Neutrophil (primary cell): ENCODE measurements around the gene SLC17A9.

Source experiments
- H3K27ac ChIP-seq: fragments of 200-600 bp; sonication (generic); 2 replicates; pipeline ENCODE4 v1.5.1; 2016; ENCODE audit warnings: mild to moderate bottlenecking, moderate library complexity
- H3K27me3 ChIP-seq: fragments of 200-600 bp; sonication (generic); 2 replicates; pipeline ENCODE4 v1.6.0; 2016; ENCODE audit warnings: mild to moderate bottlenecking
- H3K36me3 ChIP-seq: fragments of 200-600 bp; sonication (generic); 2 replicates; pipeline ENCODE4 v1.5.1; 2017
- H3K4me1 ChIP-seq, 2 experiments: fragments of 200-600 bp in 1 of 2; sonication (generic) in 1 of 2; 1 replicate in 1 of 2; 2 replicates in 1 of 2; pipeline versions ENCODE4 v1.5.1 to v1.6.1; 2013 to 2016; ENCODE audit warnings: low read depth in 1 of 2, low read length in 1 of 2, mild to moderate bottlenecking in 1 of 2, moderate library complexity in 1 of 2; ENCODE audit not compliant: control insufficient read depth in 1 of 2, insufficient read depth in 1 of 2
- H3K4me3 ChIP-seq, 2 experiments: fragments of 200-600 bp in 1 of 2; sonication (generic) in 1 of 2; 1 replicate in 1 of 2; 2 replicates in 1 of 2; pipeline ENCODE4 v1.5.1; 2013 to 2016; ENCODE audit warnings: low read depth in 1 of 2, low read length in 1 of 2, mild to moderate bottlenecking in 1 of 2, moderate library complexity in 1 of 2
- H3K9me3 ChIP-seq: fragments of 200-600 bp; sonication (generic); 2 replicates; pipeline ENCODE4 v1.5.1; 2016
- CTCF ChIP-seq: fragments of 200-600 bp; sonication (generic); IDR thresholded peaks from 2 replicates; pipeline ENCODE4 v1.5.1; 2016; ENCODE audit warnings: antibody characterized with exemption

SLC17A9 gene

DNA sequence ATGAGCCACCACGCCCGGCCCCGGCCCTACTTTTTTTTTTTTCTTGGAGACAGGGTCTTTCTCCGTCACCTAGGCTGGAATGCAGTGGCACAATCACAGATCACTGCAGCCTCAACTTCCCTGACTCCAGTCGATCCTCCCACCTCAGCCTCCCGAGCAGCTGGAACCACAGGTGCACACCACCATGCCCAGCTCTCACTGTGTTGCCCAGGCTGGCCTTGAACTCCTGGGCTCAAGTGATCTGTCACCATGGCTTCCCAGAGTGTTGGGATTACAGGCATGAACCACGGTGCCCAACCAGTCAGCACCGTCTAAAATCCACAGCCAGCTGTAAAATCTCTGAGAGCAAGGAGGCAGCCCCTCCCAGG is 17.4 kb downstream of the SLC17A9 start:
- H3K27ac ChIP-seq, result no peak overlapping the region
- H3K9me3 ChIP-seq, result no peaks in the 10 kb centered on the region
- H3K4me3 ChIP-seq, result no peak overlapping the region
- H3K36me3 ChIP-seq, result no peaks in the 10 kb centered on the region
- TF ChIP-seq CTCF, result no peak
- peaks cover 64% of the 10 kb centered on the region for H3K27me3 ChIP-seq
- H3K4me1 ChIP-seq, result peaks cover 0 to 8% of the 10 kb centered on the region in 2 experiments

DNA sequence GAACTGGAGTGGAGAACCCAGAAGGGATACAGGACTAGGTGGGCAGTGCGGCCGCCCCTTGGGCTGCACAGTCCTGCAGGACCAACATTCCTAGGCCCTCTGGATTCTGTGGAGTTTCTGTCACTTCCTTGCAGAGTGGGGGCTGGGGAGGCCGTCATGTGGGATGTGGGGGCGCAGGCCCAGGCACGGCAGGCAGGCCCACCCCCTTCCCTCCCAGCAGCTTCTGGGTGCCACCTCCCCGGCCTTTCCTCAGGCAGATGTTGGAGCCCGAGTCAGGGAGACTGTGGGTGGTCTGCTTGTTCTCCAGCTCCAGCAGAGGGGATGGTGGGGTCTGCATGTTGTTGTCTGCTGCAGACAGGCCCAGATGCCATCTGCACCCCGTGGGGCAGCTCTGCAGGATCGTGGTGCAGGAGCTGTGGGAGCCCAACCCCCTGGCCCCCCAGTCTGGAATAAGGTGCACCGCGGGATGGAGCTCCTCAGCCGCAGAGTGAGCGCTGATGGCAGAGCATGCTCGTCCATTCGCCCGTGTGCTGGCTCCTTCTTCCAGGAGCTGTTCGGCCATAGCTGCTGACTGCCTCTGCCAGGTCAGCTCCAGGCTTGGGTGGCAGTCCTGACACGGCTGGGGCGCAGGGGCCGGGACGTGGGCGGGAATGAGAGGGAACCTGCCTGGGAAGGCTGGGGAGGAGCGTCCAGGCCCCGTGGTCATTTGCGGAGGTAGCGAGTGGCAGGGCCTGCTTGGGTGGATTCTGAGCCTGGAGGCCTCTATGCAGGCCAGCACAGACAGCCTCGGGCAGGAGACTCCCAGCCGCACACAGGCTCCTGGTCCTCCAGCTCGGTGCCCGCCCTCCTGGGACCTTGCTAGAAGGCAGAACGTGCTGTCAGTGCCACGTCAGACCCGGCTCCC is 18.1 kb downstream of the SLC17A9 start:
- no peak overlapping the region for H3K4me3 ChIP-seq
- H3K27me3 ChIP-seq, result peaks cover 71% of the 10 kb centered on the region
- H3K27ac ChIP-seq, result no peak overlapping the region
- no peaks in the 10 kb centered on the region for H3K9me3 ChIP-seq
- TF ChIP-seq CTCF, result no peak
- H3K4me1 ChIP-seq, result peaks cover 0 to 8% of the 10 kb centered on the region in 2 experiments
- H3K36me3 ChIP-seq, result no peaks in the 10 kb centered on the region

DNA sequence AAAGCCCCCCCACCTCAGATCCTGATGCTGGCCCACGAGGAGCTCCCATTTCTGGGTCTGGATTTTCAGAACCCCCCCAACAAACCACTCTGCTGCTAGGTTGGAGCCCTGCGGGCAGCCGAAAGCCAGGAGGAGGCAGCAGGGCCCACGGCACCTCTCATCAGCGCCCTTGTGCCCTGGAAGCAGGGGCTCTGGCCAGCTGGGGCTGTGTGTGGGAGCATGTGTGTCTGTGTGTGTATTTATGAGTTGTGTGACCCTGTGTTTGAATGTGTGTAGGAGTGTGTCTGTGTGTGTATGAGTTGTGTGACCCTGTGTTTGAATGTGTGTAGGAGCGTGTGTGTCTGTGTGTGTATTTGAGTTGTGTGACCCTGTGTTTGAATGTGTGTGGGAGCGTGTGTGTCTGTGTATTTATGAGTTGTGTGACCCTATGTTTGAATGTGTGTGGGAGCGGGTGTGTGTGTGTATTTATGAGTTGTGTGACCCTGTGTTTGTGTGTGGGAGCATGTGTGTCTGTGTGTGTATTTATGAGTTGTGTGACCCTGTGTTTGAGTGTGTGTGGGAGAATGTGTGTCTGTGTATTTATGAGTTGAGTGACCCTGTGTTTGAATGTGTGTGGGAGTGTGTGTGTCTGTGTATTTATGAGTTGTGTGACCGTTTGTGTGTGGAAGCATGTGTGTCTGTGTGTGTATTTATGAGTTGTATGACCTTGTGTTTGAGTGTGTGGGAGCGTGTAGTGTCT is 18.9 kb downstream of the SLC17A9 start:
- no peak overlapping the region for H3K27ac ChIP-seq
- no peak overlapping the region for H3K4me3 ChIP-seq
- peaks cover 79% of the 10 kb centered on the region for H3K27me3 ChIP-seq
- no peaks in the 10 kb centered on the region for H3K9me3 ChIP-seq
- H3K36me3 ChIP-seq, result no peaks in the 10 kb centered on the region
- H3K4me1 ChIP-seq, result peaks cover 0 to 8% of the 10 kb centered on the region in 2 experiments
- no peak for TF ChIP-seq CTCF

DNA sequence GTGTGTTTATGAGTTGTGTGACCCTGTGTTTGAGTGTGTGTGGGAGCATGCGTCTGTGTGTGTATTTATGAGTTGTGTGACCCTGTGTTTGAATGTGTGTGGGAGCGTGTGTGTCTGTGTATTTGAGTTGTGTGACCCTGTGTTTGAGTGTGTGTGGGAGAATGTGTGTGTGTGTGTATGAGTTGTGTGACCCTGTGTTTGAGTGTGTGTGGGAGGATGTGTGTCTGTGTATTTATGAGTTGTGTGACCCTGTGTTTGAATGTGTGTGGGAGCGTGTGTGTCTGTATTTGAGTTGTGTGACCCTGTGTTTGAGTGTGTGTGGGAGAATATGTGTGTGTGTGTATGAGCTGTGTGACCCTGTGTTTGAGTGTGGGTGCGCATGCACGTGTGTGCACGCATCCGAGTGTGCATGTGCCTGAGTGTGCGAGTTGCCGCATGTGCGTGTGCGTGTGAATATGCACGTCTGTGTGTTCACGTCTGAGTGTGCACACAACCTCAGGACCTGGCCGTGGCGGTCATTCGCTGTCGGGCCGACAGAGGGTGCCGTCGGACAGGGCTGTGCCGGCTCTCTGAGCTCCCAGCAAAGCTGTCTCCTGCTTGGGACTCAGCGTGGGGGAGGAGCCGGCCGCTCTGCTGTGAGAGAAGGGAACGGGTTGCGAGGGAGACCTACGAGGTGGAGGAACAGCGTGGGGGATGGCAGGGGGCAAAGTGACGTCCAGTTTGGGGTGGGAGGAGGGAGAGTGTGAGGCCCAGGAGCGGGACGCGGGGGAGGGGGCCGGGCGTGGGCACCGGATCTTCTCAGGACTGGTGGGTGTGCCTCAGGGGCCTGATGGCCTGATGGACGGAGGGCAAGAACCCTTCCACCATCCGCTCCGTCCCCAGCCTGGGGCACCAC is 19.7 kb downstream of the SLC17A9 start:
- H3K27me3 ChIP-seq, result peaks cover 87% of the 10 kb centered on the region
- H3K4me3 ChIP-seq, result no peak overlapping the region
- H3K4me1 ChIP-seq, result peaks cover 0 to 8% of the 10 kb centered on the region in 2 experiments
- peak; percentile 63 for TF ChIP-seq CTCF
- no peaks in the 10 kb centered on the region for H3K9me3 ChIP-seq
- no peaks in the 10 kb centered on the region for H3K36me3 ChIP-seq
- no peak overlapping the region for H3K27ac ChIP-seq
